Measurements from ENCODE around the gene LRRC27. TPM values are rescaled to one million over a fixed set of nuclear protein-coding genes. Genes with fewer than 3 reads are reported as not detected.

Gene LRRC27
- total and polyA plus RNA-seq, 2 donors (not counting 1 experiment from before 2014, with no cell fraction given), result 4.1 to 11.7 TPM

DNA sequence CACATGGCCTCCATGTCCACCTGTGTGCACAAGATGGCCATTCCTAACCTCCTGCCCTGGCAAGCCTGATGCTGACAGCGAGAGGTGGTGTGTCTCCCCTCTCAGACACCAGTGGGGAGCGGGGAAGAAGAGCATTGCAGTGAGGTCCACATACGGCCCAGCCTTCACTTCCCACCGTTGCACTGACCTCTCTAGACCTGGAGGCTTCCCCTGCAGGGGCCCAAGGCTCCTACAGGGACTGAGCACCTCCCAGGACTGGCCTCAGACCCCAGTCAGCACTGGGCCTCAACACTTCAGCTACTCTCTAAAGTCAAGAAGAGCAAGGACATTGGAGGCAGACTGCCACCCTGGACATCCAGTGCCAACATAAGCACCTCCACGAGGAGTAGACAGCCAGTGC is 40.2 kb upstream of the LRRC27 start:
- Histone ChIP-seq H3K4me2 (ENCODE audit: extremely low read depth, insufficient read depth, low read length) (no peak overlapping the region), H3K27me3 (ENCODE audit: control insufficient read depth, insufficient read depth, low read length) (no peaks in the 10 kb centered on the region), H3K4me1 (ENCODE audit: control insufficient read depth, extremely low read depth, insufficient read depth, low read length) (no peaks in the 10 kb centered on the region), H4K20me1 (ENCODE audit: control insufficient read depth, extremely low read depth, insufficient read depth, low read length) (no peaks in the 10 kb centered on the region), H3K79me2 (ENCODE audit: control insufficient read depth, insufficient read depth, low read length) (no peaks in the 10 kb centered on the region), H3K9me3 (ENCODE audit: control insufficient read depth, insufficient read depth, low read depth, low read length) (no peaks in the 10 kb centered on the region), H3K4me3 (replicated peaks in 1 of 4; ENCODE audit: control extremely low read depth in 1 of 4, insufficient read depth in 1 of 4, low read depth in 3 of 4, low read length in 4 of 4) (no peak overlapping the region), H2AFZ (ENCODE audit: low read length) (no peak overlapping the region), H3K27ac (ENCODE audit: insufficient read depth, low read length) (no peak overlapping the region), H3K9ac (ENCODE audit: insufficient read depth, low read length) (no peak overlapping the region), H3K36me3 (ENCODE audit: control insufficient read depth, insufficient read depth, low read length) (no peaks in the 10 kb centered on the region)
- no peak for DNase-seq (ENCODE audit: low read depth in 2 of 2)
- no peak for TF ChIP-seq CTCF (conservative IDR thresholded peaks at IDR 0.05 in 1 of 2, IDR thresholded peaks at IDR 0.05 in 1 of 2; ENCODE audit: low read depth in 1 of 2, low read length in 2 of 2)
- no peak for TF ChIP-seq EZH2 (IDR thresholded peaks at IDR 0.05; ENCODE audit: low read length, missing control alignments)

- no peaks in the 10 kb centered on the region for H3K9me3 ChIP-seq (ENCODE audit: control insufficient read depth, insufficient read depth, low read depth, low read length)
- TF ChIP-seq CTCF (conservative IDR thresholded peaks at IDR 0.05 in 1 of 2, IDR thresholded peaks at IDR 0.05 in 1 of 2; ENCODE audit: low read depth in 1 of 2, low read length in 2 of 2), result no peak
- no peak for TF ChIP-seq EZH2 (IDR thresholded peaks at IDR 0.05; ENCODE audit: low read length, missing control alignments)
- H3K36me3 ChIP-seq (ENCODE audit: control insufficient read depth, insufficient read depth, low read length), result no peaks in the 10 kb centered on the region
- H3K79me2 ChIP-seq (ENCODE audit: control insufficient read depth, insufficient read depth, low read length), result no peaks in the 10 kb centered on the region
- no peaks in the 10 kb centered on the region for H3K4me1 ChIP-seq (ENCODE audit: control insufficient read depth, extremely low read depth, insufficient read depth, low read length)
- H3K27ac ChIP-seq (ENCODE audit: insufficient read depth, low read length), result no peak overlapping the region
- no peak for DNase-seq (ENCODE audit: low read depth in 2 of 2)
- H4K20me1 ChIP-seq (ENCODE audit: control insufficient read depth, extremely low read depth, insufficient read depth, low read length), result no peaks in the 10 kb centered on the region
- H2AFZ ChIP-seq (ENCODE audit: low read length), result no peak overlapping the region
- no peak overlapping the region for H3K9ac ChIP-seq (ENCODE audit: insufficient read depth, low read length)
- no peak overlapping the region for H3K4me2 ChIP-seq (ENCODE audit: extremely low read depth, insufficient read depth, low read length)
- no peak overlapping the region for H3K4me3 ChIP-seq (replicated peaks in 1 of 4; ENCODE audit: control extremely low read depth in 1 of 4, insufficient read depth in 1 of 4, low read depth in 3 of 4, low read length in 4 of 4)
- H3K27me3 ChIP-seq (ENCODE audit: control insufficient read depth, insufficient read depth, low read length), result no peaks in the 10 kb centered on the region
Measured at GRCh38 chr10:132292287-132293200, 39.4 kb upstream of the LRRC27 start.

DNA sequence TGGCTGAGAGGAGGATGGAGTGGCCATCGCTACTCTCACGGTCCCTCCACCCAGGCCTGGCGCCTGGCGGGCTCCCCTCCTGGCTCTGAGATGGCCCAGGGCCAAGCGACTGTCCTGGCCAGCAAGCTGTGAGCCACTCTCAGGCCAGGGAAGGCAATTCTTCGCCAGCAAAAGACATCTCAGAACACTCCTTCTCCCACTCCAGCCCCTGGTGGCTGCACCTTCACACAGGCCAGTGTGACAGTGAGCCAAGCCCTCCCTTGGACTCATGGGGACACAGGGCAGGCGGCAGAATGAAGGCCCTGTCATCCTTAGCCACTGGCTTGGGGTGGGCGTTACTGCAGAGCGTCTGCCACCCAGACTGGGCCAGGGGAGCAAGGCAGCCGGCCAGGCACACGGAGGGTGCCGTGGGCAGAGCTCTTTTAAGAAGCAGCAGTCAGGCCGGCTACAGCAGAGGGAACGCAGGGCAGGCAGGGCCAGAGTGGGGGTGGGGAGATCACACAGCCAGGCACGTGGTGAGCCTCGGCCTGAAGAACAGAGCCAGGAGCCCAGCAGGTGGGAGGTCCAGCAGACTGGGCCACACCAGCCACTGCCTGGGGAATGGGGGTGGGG is 38.7 kb upstream of the LRRC27 start:
- H3K4me2 ChIP-seq (ENCODE audit: extremely low read depth, insufficient read depth, low read length), result no peak overlapping the region
- no peak overlapping the region for H3K27ac ChIP-seq (ENCODE audit: insufficient read depth, low read length)
- no peaks in the 10 kb centered on the region for H3K36me3 ChIP-seq (ENCODE audit: control insufficient read depth, insufficient read depth, low read length)
- TF ChIP-seq EZH2 (IDR thresholded peaks at IDR 0.05; ENCODE audit: low read length, missing control alignments) (no peak), CTCF (conservative IDR thresholded peaks at IDR 0.05 in 1 of 2, IDR thresholded peaks at IDR 0.05 in 1 of 2; ENCODE audit: low read depth in 1 of 2, low read length in 2 of 2) (no peak)
- no peaks in the 10 kb centered on the region for H3K4me1 ChIP-seq (ENCODE audit: control insufficient read depth, extremely low read depth, insufficient read depth, low read length)
- H3K27me3 ChIP-seq (ENCODE audit: control insufficient read depth, insufficient read depth, low read length), result no peaks in the 10 kb centered on the region
- no peaks in the 10 kb centered on the region for H4K20me1 ChIP-seq (ENCODE audit: control insufficient read depth, extremely low read depth, insufficient read depth, low read length)
- no peaks in the 10 kb centered on the region for H3K9me3 ChIP-seq (ENCODE audit: control insufficient read depth, insufficient read depth, low read depth, low read length)
- H3K79me2 ChIP-seq (ENCODE audit: control insufficient read depth, insufficient read depth, low read length), result no peaks in the 10 kb centered on the region
- DNase-seq (ENCODE audit: low read depth in 2 of 2), result peak in 1 of 2 donors; percentile 9
- no peak overlapping the region for H3K4me3 ChIP-seq (replicated peaks in 1 of 4; ENCODE audit: control extremely low read depth in 1 of 4, insufficient read depth in 1 of 4, low read depth in 3 of 4, low read length in 4 of 4)
- no peak overlapping the region for H3K9ac ChIP-seq (ENCODE audit: insufficient read depth, low read length)
- H2AFZ ChIP-seq (ENCODE audit: low read length), result no peak overlapping the region
